ENCODE measurements around the gene CLCN7. TPM values are rescaled to one million over a fixed set of nuclear protein-coding genes. Genes with fewer than 3 reads are reported as not detected.

CLCN7 gene
- total RNA-seq, 1 experiment from 2014 or later = 55.6 TPM

DNA sequence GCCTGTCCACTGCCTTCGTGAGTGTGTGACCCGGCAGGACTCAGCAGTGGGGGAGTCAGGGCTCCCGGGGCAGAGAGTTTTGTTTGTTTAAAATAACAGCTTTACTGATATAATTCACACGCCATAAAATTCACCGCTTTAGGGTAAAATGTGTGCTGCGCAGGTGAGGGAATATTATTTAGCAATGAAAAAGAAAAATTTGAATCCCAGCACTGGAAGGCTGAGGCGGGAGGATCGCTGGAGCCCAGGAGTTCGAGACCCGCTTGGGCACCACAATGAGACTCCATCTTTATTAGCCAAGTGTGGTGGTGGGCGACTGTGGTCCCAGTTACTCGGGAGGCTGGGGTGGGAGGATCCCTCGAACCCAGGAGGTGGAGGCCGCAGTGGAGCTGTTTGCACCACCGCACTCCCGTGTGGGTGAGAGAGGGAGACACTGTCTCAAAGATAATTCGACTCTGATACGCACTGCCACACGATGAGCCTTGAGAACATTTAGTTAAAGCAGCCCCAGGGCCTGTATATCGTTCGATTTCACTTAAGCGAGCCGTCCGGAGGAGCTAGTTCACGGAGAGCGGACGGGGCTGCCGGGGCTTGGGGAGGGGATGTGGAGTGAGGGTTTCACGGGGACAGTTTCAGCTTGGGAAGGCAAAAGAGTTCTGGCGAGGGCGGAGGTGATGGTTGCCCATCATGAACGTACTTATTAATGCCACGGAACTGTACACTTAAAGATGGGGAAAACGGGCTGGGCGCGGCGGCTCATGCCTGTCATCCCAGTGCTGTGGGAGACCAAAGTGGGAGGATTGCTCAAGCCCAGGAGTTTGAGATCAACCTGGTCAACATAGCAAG, 28.5 kb upstream of the CLCN7 start:
- no peak for DNase-seq (ENCODE audit: low read depth)

DNA sequence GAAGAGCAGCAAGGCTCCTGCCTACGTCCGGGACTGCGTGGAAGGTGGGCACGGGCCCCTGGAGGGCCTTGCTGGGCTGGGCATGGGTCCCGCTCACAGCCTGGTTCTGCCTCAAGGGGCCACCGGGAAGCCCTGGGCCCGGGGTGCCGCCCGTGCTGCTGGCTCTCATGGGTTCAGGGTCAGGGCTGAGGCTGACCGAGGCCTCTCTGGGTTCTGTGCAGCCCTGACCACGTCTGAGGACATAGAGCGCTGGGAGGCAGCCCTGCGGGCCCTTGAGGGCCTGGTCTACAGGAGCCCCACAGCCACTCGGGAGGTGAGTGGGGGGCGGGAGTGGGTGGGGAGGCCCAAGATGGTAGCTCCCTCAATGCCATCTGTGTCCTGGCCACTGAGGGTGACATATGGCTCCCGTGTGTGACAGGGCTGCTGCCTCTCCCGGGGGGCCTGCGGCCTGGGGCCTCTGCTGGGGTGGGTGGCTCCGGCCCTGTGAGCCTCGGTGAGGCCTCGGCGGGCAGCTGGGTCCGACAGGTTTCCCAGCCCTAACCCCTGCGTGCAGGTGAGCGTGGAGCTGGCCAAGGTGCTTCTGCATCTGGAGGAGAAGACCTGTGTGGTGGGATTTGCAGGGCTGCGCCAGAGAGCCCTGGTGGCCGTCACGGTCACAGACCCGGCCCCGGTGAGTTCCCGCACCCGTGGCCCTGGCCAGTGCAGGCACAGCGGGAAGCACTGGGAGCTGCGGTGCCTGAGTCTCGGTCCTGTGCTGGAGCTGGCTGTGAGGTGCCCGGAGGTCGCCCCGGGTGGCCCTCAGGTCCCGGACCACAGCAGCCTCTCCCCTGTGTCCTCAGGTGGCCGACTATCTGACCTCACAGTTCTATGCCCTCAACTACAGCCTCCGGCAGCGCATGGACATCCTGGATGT, 27.5 kb upstream of the CLCN7 start:
- no peak for DNase-seq (ENCODE audit: low read depth)

DNA sequence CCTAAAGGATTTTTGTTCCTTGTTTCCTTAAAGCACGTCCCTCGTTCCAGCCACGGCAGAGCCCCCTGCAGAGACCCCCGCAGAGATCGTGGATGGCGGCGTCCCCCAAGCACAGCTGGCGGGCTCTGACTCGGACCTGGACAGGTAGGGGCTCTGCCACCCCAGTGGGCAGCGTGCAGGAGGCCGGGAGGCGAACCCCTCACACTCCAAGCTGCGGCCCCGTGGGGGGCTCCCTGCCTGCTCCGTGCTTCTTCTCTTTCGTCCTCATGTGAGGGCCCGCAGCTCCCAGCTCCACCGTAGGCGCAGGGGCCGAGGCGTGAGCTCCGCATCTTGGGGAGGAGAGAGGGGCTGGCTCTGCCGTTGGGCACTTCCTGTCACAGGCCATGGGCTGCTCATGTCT, 26.8 kb upstream of the CLCN7 start:
- no peak for DNase-seq (ENCODE audit: low read depth)

DNA sequence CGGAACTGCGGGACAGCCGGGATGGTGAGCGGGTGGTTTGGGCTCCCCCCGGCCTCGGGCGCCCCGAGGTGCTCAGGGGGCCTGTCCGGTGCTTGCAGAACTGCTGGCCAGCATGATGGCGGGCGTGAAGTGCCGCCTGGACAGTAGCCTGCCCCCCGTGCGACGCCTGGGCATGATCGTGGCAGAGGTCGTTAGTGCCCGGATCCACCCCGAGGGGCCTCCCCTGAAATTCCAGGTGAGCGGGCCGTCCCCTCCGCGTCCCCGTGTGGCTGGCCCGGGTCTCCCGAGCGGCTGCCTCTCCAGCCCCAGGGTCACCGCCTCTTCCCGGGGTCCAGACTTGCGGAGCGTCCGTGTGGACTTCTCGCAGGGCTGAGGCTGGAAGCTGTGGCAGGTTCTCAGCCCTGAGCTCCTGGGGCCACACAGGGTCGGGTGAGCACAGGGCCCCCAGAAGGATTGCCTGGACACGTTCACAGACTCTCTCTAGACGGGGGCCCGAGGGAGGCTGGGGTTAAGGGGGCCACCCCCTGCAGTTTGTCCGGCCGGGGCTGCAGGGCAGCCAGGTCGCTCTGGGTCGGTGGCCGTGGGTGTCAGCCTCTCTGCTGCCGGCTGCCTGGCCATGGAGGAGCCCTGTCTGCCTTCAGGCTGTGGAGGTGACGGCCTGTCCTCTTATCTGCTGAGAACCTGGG, 25.8 kb upstream of the CLCN7 start:
- no peak for DNase-seq (ENCODE audit: low read depth)

GRCh38 chr16:1499756-1500464, 25.1 kb upstream of the CLCN7 start:
- no peak for DNase-seq (ENCODE audit: low read depth)

GRCh38 chr16:1498899-1499676, 24.3 kb upstream of the CLCN7 start:
- DNase-seq (ENCODE audit: low read depth) = no peak

GRCh38 chr16:1497014-1497598, 22.3 kb upstream of the CLCN7 start:
- DNase-seq (ENCODE audit: low read depth) = no peak

GRCh38 chr16:1496464-1496863, 21.6 kb upstream of the CLCN7 start:
- DNase-seq (ENCODE audit: low read depth) = no peak

DNA sequence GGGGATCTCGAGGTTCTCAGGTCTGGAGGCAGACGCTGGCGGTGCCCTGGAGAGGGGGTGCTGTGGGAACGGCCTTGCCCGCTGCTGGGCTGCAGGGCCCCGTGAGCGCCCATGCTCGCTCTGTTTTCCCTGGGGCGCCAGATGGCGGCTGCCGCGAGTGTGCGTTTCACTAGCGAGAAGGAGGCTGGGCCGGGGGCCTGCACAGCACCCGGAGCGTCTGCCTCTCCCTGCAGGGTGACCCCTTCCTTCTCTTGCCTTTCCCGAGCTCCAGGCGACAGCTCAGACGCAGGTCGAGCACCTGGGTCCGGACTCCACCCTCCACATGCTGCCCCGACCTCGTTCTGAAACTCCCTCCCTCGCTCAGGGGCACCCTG, 21.0 kb upstream of the CLCN7 start:
- DNase-seq (ENCODE audit: low read depth) = no peak

DNA sequence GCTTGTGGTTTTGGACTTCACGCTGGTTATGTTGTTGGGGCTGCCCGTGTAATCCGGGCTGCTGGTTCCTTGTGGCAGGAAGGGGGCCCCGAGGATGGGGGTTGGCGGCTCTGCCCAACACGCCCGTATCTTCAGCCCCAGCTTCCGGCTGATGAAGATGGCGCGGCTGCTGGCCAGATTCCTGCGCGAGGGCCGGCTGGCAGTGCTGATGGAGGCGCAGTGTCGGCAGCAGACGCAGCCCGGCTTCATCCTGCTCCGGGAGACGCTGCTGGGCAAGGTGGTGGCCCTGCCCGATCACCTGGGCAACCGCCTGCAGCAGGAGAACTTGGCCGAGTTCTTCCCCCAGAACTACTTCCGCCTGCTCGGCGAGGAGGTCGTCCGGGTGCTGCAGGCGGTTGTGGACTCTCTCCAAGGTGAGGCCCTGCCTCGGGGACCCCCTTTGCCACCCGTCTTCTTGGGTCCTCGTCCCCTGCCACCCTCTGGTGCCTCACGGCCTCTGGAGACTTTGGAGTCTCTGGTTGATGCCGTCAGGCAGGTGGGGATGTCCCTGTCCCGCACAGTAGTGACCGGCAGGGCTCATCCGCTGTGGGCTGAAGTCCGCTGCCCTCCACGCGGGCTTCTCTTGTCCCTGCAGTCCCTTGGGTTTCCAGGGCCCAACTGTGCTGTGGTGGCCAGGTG, 20.5 kb upstream of the CLCN7 start:
- DNase-seq (ENCODE audit: low read depth) = no peak

GRCh38 chr16:1494711-1495110, 19.9 kb upstream of the CLCN7 start:
- peak; percentile 21 for DNase-seq (ENCODE audit: low read depth)

DNA sequence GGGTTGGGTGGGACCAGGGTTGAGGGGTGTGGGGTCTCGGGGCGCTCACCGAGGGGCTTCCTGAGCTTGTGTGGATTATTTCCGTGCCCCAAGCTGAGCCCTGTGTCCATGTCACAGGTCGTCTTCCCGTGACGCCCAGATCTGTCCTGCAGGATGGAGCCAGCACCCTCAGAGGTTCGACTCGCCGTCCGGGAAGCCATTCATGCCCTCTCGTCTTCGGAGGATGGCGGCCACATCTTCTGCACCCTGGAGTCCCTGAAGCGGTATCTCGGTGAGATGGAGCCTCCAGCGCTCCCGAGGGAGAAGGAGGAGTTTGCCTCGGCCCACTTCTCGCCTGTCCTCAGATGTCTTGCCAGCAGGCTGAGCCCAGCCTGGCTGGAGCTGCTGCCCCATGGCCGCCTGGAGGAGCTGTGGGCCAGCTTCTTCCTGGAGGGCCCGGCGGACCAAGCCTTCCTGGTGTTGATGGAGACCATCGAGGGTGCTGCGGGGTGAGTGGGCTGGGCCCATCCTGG, 19.4 kb upstream of the CLCN7 start:
- peak; percentile 60 for DNase-seq (ENCODE audit: low read depth)

GRCh38 chr16:1493746-1494094, 18.9 kb upstream of the CLCN7 start:
- peak; percentile 20 for DNase-seq (ENCODE audit: low read depth)

DNA sequence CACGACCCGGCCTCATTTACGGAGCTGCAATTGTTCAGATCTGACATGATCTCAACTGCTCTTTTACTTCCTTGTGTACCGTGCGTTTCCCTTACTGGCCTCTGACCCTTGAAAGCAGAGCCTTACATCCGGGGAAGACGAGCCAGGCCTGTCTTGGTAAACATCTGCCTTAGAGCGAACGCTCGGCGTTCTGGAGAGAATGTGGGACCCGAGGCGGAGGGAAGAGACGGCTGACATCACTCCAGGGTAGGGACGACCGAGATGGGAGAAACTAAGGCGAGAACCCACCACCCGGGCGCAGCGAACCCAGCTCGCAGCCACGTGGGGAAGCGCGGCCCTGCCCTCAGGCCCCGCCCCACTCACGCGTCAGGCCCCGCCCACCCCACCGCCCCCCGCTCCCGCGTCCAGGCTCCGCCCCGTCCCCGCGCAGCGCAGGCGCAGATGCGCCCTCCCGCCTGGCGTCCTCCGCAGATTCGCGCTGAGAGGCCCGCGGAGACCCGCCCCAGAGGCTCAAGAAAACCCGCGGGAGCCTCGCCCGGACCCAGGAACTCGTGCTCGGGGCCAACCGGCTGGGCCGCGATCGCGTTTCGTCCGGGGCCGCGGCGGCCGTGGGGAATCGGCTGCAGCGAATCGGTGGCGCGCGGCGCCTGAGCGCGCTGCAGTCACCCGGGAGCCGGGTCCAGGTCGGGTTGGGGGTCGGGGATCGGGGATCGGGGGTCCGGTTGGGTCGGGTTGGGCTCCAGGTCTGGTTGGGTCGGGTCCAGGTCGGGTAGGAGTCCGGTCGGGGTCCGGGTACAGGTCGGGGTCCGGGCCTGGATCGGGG, 18.3 kb upstream of the CLCN7 start, which contains the start of gene TELO2:
TELO2 (plus strand) TSS at position 438 of the 823 bp plus-strand sequence. CDS start 922 bp downstream, outside the sequence.
- DNase-seq (ENCODE audit: low read depth) = peak; percentile 70

DNA sequence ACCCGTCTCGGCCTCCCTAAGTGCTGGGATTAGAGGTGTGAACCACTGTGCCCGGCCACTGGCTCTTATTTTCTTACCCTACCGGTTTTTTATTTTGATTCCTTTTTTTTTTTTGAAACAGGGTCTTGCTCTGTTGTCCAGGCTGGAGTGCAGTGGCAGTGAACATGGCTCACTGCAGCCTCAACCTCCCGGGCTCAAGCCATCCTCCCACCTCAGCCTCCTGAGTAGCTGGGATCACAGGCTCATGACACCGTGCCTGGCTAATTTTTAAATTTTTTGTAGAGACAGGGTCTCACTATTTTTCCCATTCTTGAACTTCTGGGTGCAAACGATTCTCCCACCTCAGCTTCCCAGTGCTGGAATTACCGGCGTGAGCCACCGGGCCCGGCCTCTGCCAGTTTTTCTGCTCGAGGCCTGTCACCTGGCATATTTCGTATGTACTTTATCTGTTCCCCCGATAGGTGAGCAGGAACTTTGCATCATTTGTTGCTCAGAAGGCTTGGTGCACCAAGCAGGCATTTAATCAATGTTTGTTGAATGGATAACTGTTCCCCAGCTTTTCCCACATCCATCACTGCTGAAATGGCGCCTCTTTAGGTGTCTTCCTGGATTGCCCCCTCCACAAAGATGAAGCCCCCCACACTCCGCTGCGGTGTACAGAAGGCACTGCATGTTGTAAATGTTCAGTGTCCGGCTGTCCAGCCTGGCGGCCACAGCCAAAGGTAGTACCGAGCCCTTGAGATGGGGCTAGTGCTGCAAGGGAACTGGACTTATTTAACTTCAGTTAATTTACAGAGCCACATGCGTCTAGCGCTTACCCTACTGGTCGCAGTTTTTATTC, 17.5 kb upstream of the CLCN7 start:
- DNase-seq (ENCODE audit: low read depth) = no peak

DNA sequence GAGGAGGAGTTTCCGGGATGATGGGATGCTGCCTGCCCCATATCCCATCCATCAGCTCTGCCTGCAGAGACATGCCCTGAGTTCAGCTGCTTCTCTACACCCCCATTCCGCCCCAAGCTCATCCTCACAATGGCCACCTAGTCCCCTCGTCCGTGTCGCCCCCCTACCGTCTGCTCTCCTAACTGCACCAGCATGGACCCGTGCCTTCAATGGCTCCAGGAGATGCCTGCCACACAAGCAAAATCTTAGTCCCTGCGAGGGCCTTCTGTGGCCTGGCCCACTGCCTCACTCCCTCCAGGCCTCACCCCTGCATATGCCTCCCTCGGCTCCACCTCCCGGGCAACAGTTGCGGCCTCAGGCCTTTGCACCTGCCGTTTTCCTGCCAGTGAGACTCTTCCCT, 16.5 kb upstream of the CLCN7 start:
- DNase-seq (ENCODE audit: low read depth) = no peak

DNA sequence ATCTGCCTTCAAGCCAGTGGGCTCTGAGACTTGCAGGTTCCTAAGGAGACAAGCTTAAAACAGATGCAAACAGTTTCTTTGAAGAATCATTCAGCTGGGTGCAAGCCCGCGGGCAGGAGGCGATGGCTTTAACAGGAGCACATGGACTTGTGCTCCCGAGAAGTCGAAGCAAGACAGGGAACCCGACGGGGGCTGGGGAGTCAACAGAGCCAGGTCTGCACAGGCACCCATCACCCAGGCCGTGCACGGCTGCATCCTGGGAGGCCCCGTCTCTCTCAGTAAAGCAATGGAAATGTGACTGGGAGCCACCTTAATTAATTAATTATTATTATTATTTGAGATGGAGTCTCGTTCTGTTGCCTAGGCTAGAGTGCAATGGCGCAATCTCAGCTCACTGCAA, 14.2 kb upstream of the CLCN7 start:
- DNase-seq (ENCODE audit: low read depth) = no peak

DNA sequence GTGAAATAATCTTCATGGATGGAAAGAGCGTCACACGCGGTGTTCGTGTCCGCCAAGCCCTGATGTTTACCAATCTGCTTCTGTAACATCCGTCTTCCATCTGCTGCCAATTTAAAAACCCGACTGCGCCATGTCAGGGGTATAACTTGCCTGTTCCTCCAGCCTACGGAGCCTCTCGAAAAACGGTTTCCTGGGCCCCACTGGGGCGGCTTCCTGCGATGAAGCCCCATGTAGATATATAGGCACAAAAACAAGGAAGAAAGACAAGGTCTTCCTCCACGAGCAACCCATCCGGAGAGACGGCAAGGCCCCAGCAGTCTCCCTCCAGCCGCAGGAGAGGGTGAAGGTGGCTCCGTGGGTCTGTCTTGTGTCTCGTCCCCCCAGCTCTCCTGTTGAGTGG, 13.8 kb upstream of the CLCN7 start, which contains the start of gene PTX4:
PTX4 (minus strand) TSS at position 326 of the 400 bp plus-strand sequence; CDS start at position 291, 35 bp downstream.
- DNase-seq (ENCODE audit: low read depth) = no peak
